ENCODE results near the gene LAMA1.

LAMA1 gene

DNA sequence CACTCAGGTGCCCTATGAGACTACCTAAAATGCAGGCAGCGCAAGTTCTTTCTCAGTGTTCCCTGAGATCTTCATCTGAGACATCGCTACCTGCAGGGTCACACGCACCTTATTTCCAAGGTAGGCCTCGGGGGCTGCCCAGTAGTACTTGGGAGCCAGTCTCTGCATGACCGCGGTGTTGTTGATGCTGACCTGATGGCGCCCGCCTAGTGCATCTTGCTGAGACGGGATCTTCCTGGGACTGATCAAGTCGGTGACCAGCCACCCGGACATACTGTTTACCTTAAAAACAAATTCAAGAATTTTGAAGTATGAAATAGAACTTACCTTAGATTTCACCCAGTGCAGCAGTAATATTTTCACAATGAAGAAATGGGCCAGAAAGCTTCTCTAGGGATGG lies 80.1 kb downstream of the LAMA1 start:
- DNase-seq = no peak

- DNase-seq = no peak
Measured at GRCh38 chr18:7035807-7036206, 81.8 kb downstream of the LAMA1 start.

GRCh38 chr18:7034924-7035323 lies 82.7 kb downstream of the LAMA1 start:
- DNase-seq = no peak

- DNase-seq = no peak
Measured at GRCh38 chr18:7032537-7032936, 85.1 kb downstream of the LAMA1 start.

GRCh38 chr18:7028625-7029024 lies 89.0 kb downstream of the LAMA1 start:
- no peak for DNase-seq

DNA sequence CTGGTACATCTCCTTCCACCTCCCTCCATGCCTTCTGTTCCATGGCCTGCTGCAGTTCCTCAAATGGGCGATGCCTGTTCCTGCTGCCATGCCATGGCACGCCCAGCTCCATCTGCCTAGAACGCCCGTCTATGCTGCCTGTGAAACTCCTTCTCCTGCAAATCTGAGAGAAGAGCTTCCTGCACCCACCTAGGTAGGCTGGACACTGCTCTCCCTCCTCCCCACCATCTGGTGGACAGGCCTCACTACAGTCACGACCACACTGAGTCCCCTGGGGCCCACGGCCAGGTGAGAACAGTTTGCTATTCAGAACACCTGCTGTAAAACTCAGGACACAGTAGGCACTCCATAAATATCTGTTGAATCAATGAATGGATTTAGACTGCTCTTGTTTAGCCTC lies 92.4 kb downstream of the LAMA1 start:
- no peak for DNase-seq

DNA sequence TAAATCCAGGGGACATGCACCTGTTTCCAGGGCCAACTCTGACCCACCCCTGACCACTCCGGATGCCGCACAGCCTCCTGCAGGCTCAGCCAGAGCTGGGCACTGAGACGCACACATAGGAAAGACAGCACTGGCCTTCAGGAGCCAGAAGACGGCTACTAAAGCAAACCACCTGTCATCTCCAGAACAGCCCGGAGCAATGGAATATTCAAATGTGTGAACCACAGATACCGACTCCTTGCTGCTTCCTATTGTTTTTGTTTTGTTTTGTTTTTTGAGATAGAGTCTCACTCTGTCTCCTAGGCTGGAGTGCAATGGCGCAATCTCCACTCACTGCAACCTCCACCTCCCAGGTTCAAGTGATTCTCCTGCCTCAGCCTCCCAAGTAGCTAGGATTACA lies 94.0 kb downstream of the LAMA1 start:
- DNase-seq = no peak

GRCh38 chr18:7023063-7023580 lies 94.5 kb downstream of the LAMA1 start:
- no peak for DNase-seq

DNA sequence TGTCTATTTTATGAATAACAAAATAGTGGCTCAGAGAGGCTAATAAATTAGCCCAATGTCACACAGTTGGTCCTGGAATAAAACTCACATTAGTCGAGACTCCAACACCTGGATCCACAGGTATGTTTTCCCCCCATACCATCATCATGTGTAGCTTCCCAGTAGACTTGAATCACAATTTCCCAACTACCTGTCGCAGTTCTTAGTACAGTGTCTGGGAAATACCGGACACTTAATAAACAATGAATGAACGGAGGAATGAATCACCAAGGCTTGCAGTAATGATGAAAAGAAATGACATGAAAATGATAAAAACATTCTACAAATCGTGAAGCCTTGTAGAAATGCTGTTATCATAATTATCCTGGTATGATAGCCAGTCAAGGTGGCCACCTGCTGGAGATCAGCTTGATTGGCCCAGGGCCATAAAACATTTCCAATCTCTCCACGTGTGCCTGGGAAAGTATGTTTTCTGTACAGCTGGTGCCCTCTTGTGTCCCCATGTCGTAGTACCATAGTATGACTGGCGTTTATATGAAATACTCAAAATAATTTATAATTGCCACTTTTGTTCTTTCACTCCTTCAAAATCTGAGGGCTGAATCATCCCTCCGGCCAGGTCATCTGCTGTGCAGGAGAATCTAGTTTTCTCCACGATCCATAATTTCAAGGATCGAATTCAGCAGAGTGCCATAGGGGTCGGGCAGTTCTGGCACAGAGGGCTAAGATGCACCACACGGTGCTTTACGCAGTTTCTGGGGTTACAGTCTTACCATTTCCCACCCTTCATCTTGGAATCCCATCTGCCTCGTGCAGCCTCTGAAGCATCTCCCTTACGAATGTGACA lies 95.4 kb downstream of the LAMA1 start:
- DNase-seq = no peak

DNA sequence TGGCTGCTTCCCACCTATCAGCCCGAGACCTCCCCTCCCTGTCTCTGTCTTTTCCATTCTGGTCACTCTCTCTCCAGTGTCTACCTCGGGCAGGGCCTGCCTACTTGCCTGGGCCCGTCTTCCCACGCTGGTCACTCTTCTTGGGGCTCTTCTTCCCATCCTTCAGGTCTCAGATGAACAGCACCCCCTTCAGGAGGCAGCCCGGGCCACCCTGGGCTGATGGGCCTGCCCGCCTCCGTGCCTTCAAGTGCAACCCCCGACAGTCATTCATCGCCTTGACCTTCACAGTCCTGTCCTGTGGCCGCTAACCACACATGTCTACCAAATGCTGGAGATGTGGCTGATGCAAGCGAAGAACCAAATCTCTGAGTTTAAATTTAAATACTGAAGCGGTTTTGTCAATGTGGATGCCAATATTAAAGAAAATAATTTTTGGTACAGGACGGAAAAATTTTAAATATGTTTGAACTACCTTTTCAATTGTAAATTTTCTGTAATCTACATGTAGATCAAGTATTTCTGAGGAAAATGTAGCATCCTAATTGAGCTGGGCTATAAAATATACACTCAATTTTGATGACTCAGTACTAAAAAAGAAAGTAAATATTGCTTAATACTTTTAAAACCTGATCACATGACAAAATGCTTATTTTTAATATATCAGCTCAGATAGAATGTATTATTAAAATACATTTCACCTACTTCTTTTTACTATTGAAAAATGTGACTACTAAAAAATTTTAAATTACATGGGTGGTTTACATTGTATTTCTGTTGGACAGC lies 96.4 kb downstream of the LAMA1 start:
- no peak for DNase-seq

GRCh38 chr18:7017013-7017412 lies 100.6 kb downstream of the LAMA1 start:
- DNase-seq = no peak

DNA sequence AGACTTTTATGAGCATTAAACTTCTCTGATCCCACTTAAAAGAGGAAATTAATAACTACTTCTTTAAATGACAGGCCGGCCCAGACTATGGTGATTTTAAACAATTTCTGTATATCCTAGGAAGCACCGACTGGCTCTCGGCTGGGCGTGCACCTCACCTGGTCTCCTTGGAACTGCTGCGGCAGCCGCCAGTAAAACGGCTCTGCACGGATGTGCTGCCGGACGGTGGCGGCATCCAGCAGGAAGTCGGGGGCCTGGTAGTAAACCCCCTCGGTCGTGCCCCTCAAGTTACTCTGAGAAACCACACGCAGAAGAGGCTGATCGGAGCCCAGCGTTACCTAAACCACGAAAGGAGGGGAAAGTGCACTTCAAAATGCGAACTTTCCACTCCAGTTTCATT lies 106.5 kb downstream of the LAMA1 start:
- DNase-seq = no peak

- DNase-seq = no peak
Measured at GRCh38 chr18:7004009-7004408, 113.6 kb downstream of the LAMA1 start.

DNA sequence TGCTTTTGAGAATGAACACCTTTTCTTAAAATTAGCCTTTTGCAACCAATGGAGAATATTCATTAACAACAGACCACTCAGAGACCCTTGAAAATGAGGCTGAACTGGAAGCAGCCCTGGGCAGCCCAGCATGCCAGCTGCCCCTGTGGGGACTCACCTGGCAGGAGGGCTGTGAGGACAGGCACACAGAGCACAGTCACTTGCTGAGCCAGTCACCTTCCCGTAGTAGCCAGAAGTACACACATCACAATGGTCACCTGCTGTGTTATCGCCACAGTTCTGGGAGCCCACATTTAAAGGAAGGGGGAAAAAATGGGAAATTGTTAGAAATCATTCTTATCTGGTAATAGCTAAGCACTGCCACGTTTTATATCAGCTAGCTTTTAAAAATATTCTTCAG lies 115.5 kb downstream of the LAMA1 start:
- no peak for DNase-seq

- DNase-seq = no peak
Measured at GRCh38 chr18:7000484-7001096, 117.0 kb downstream of the LAMA1 start.

GRCh38 chr18:6997808-6998207 lies 119.8 kb downstream of the LAMA1 start:
- no peak for DNase-seq

GRCh38 chr18:6994771-6995430 lies 122.7 kb downstream of the LAMA1 start:
- no peak for DNase-seq

- no peak for DNase-seq
Measured at GRCh38 chr18:6994056-6994770, 123.4 kb downstream of the LAMA1 start.

DNA sequence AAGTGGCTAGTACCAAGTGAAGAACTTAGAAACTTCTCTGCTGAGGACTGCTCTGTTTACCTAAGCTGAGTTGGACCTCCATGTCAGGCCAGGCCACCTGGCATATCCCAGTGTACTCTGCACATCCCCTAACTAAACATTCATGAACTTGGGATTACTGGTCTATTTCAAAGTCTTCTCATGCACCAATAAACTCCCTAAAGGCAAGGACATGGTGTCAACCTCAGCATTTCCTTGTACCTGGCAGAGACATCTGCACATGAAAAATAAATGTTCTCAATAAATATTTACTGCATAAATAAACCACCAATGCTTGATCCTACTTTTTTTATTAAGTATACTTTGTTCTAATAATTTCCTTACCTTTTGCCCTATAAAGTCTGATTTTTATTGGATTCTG lies 124.8 kb downstream of the LAMA1 start:
- no peak for DNase-seq

- no peak for DNase-seq
Measured at GRCh38 chr18:6983366-6983765, 134.2 kb downstream of the LAMA1 start.

- DNase-seq = no peak
Measured at GRCh38 chr18:6982398-6982797, 135.2 kb downstream of the LAMA1 start.

- DNase-seq = no peak
Measured at GRCh38 chr18:6980363-6980762, 137.2 kb downstream of the LAMA1 start.

Measured in GOT3 (cell line).